GM10266 (cell line): ENCODE measurements around the gene PRLH.

Experiments
- DNase-seq: peaks from one replicate; pipeline ENCODE4 v3.0.0; 2012; ENCODE audit errors: extremely low spot score
- TF ChIP-seq, protein P1 (sequence below): IDR thresholded peaks from 2 replicates; pipeline ENCODE4 v1.5.1; 2012; ENCODE audit warnings: mild to moderate bottlenecking, low read depth; ENCODE audit not compliant: control insufficient read depth, insufficient read depth; ENCODE audit errors: missing control alignments

Gene PRLH

DNA sequence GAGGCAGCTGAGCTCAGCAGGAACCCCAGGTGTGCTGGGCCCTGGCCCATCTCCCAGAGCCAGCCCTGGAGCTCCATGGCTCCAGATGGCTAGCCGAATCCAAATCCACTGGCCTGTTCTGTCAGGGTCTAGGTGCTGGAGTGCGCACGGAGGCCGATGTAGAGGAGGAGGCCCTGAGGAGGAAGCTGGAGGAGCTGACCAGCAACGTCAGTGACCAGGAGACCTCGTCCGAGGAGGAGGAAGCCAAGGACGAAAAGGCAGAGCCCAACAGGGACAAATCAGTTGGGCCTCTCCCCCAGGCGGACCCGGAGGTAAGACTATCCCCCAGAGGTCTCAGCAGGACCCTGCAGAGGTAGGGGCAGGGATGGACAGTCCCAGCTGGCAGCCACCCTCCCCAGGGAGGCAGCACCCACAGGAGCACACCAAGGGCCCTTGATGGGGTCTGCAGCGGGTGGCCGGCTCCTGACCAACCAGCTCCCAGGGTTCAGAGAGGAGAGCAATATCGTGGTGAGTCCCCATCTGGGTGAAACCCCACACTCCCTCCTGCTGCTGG is 26.1 kb upstream of the PRLH start:
- TF ChIP-seq, protein P1, sequence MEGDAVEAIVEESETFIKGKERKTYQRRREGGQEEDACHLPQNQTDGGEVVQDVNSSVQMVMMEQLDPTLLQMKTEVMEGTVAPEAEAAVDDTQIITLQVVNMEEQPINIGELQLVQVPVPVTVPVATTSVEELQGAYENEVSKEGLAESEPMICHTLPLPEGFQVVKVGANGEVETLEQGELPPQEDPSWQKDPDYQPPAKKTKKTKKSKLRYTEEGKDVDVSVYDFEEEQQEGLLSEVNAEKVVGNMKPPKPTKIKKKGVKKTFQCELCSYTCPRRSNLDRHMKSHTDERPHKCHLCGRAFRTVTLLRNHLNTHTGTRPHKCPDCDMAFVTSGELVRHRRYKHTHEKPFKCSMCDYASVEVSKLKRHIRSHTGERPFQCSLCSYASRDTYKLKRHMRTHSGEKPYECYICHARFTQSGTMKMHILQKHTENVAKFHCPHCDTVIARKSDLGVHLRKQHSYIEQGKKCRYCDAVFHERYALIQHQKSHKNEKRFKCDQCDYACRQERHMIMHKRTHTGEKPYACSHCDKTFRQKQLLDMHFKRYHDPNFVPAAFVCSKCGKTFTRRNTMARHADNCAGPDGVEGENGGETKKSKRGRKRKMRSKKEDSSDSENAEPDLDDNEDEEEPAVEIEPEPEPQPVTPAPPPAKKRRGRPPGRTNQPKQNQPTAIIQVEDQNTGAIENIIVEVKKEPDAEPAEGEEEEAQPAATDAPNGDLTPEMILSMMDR, result no peak
- no peak for DNase-seq

GRCh38 chr2:237540823-237541222 is 25.6 kb upstream of the PRLH start:
- TF ChIP-seq, protein P1, result no peak

GRCh38 chr2:237541243-237541642 is 25.1 kb upstream of the PRLH start:
- DNase-seq, result no peak

More at GRCh38 chr2:237540823-237541222, 25.6 kb upstream of the PRLH start:
- no peak for DNase-seq

GRCh38 chr2:237542001-237542704 is 24.2 kb upstream of the PRLH start:
- TF ChIP-seq, protein P1, result no peak
- no peak for DNase-seq

More at GRCh38 chr2:237541243-237541642, 25.1 kb upstream of the PRLH start:
- TF ChIP-seq, protein P1, result no peak

GRCh38 chr2:237546040-237546875 is 20.1 kb upstream of the PRLH start:
- no peak for DNase-seq
- TF ChIP-seq, protein P1, result no peak

GRCh38 chr2:237546876-237547395 is 19.4 kb upstream of the PRLH start:
- DNase-seq, result no peak
- TF ChIP-seq, protein P1, result no peak

- TF ChIP-seq, protein P1, result no peak
- no peak for DNase-seq
These were observed 18.4 kb upstream of the PRLH start for GRCh38 chr2:237547841-237548416.
